IgD-negative memory B cell (primary cell): ENCODE measurements around the gene JOSD2. TPM values are rescaled to one million over a fixed set of nuclear protein-coding genes. Genes with fewer than 3 reads are reported as not detected.

Source experiments
- H3K27ac Mint-ChIP-seq, 3 donors: one replicate each; pipeline ENCODE4 v1.8.0; 2020 to 2022; ENCODE audit warnings: mild to moderate bottlenecking in 3 of 3, mixed read lengths in 3 of 3, moderate library complexity in 1 of 3
- H3K27me3 Mint-ChIP-seq: one replicate; pipeline ENCODE4 v1.8.0; 2021; ENCODE audit warnings: mixed read lengths
- H3K36me3 Mint-ChIP-seq: one replicate; pipeline ENCODE4 v1.8.0; 2020; ENCODE audit warnings: mild to moderate bottlenecking, mixed read lengths
- H3K4me1 Mint-ChIP-seq, 3 donors: one replicate each; pipeline ENCODE4 v1.8.0; 2020 to 2022; ENCODE audit warnings: mixed read lengths in 3 of 3, mild to moderate bottlenecking in 1 of 3
- H3K4me3 Mint-ChIP-seq, 4 donors: one replicate each; pipeline ENCODE4 v1.8.0; 2020 to 2022; ENCODE audit warnings: mild to moderate bottlenecking in 4 of 4, mixed read lengths in 4 of 4, moderate library complexity in 3 of 4
- H3K9me3 Mint-ChIP-seq, 3 donors: one replicate each; pipeline ENCODE4 v1.8.0; 2020 to 2021; ENCODE audit warnings: mixed read lengths in 3 of 3, mild to moderate bottlenecking in 1 of 3
- polyA plus RNA-seq: library from polyadenylated mRNA; unstranded; fragments of 300-500 nt; fragmentation: Illumina TruSeq; gene quantifications from one replicate; pipeline ENCODE4 v1.2.3, GENCODE V29; 2021

The JOSD2 gene
- polyA plus RNA-seq, 1 donor from 2014 or later: 15.0 TPM

GRCh38 chr19:50550594-50550966, 39.6 kb upstream of the JOSD2 start:
- Mint-ChIP-seq H3K27ac (no peak overlapping the region), H3K4me1 (no peaks in the 10 kb centered on the region), H3K36me3 (no peaks in the 10 kb centered on the region), H3K9me3 (peaks cover 0 to 5% (median 0%) of the 10 kb centered on the region in 3 donors), H3K27me3 (peaks cover 43% of the 10 kb centered on the region), H3K4me3 (no peak overlapping the region)

GRCh38 chr19:50549927-50550593, 39.1 kb upstream of the JOSD2 start:
- Mint-ChIP-seq H3K36me3 (no peaks in the 10 kb centered on the region), H3K4me1 (peaks cover 0 to 2% (median 1%) of the 10 kb centered on the region in 3 donors), H3K27ac (no peak overlapping the region), H3K27me3 (peaks cover 39% of the 10 kb centered on the region), H3K4me3 (no peak overlapping the region), H3K9me3 (peaks cover 0 to 3% (median 0%) of the 10 kb centered on the region in 3 donors)

GRCh38 chr19:50549059-50549926, 38.3 kb upstream of the JOSD2 start:
- H3K9me3 Mint-ChIP-seq: peaks cover 0 to 3% (median 0%) of the 10 kb centered on the region in 3 donors
- no peak overlapping the region for H3K27ac Mint-ChIP-seq
- H3K36me3 Mint-ChIP-seq: no peaks in the 10 kb centered on the region
- H3K27me3 Mint-ChIP-seq: peaks cover 34% of the 10 kb centered on the region
- H3K4me3 Mint-ChIP-seq: no peak overlapping the region
- peaks cover 0 to 2% (median 1%) of the 10 kb centered on the region in 3 donors for H3K4me1 Mint-ChIP-seq

GRCh38 chr19:50548191-50549058, 37.4 kb upstream of the JOSD2 start:
- peaks cover 28% of the 10 kb centered on the region for H3K27me3 Mint-ChIP-seq
- H3K27ac Mint-ChIP-seq: no peak overlapping the region

GRCh38 chr19:50547385-50548190, 36.6 kb upstream of the JOSD2 start:
- Mint-ChIP-seq H3K27ac (no peak overlapping the region), H3K36me3 (no peaks in the 10 kb centered on the region), H3K27me3 (peaks cover 23% of the 10 kb centered on the region)

More at GRCh38 chr19:50548191-50549058, 37.4 kb upstream of the JOSD2 start:
- Mint-ChIP-seq H3K9me3 (peaks cover 0 to 1% (median 0%) of the 10 kb centered on the region in 3 donors), H3K4me1 (peaks cover 0 to 2% (median 1%) of the 10 kb centered on the region in 3 donors), H3K36me3 (no peaks in the 10 kb centered on the region), H3K4me3 (no peak overlapping the region)

GRCh38 chr19:50546527-50547221, 35.7 kb upstream of the JOSD2 start:
- no peak overlapping the region for H3K4me3 Mint-ChIP-seq

More at GRCh38 chr19:50547385-50548190, 36.6 kb upstream of the JOSD2 start:
- no peaks in the 10 kb centered on the region for H3K9me3 Mint-ChIP-seq
- peaks cover 0 to 3% (median 2%) of the 10 kb centered on the region in 3 donors for H3K4me1 Mint-ChIP-seq
- H3K4me3 Mint-ChIP-seq: no peak overlapping the region

GRCh38 chr19:50542943-50543342, 32.0 kb upstream of the JOSD2 start:
- Mint-ChIP-seq H3K27me3 (peaks cover 9% of the 10 kb centered on the region), H3K27ac (no peak overlapping the region), H3K4me3 (no peak overlapping the region), H3K9me3 (no peaks in the 10 kb centered on the region), H3K4me1 (peaks cover 0 to 3% (median 2%) of the 10 kb centered on the region in 3 donors), H3K36me3 (no peaks in the 10 kb centered on the region)

More at GRCh38 chr19:50546527-50547221, 35.7 kb upstream of the JOSD2 start:
- Mint-ChIP-seq H3K36me3 (no peaks in the 10 kb centered on the region), H3K27ac (no peak overlapping the region), H3K27me3 (peaks cover 20% of the 10 kb centered on the region), H3K4me1 (peaks cover 0 to 3% (median 2%) of the 10 kb centered on the region in 3 donors), H3K9me3 (no peaks in the 10 kb centered on the region)

GRCh38 chr19:50537769-50538230, 26.8 kb upstream of the JOSD2 start:
- peak overlapping the region in 1 of 4 donors; percentile 77 for H3K4me3 Mint-ChIP-seq
- H3K9me3 Mint-ChIP-seq: peaks cover 7 to 13% (median 7%) of the 10 kb centered on the region in 3 donors
- no peak overlapping the region for H3K27ac Mint-ChIP-seq
- H3K4me1 Mint-ChIP-seq: peaks cover 0 to 3% (median 1%) of the 10 kb centered on the region in 3 donors
- H3K27me3 Mint-ChIP-seq: peaks cover 11% of the 10 kb centered on the region
- H3K36me3 Mint-ChIP-seq: no peaks in the 10 kb centered on the region

- Mint-ChIP-seq H3K4me1 (peaks cover 0 to 2% (median 1%) of the 10 kb centered on the region in 3 donors), H3K27ac (no peak overlapping the region), H3K27me3 (peaks cover 15% of the 10 kb centered on the region), H3K4me3 (peak overlapping the region in 1 of 4 donors; percentile 77), H3K36me3 (no peaks in the 10 kb centered on the region), H3K9me3 (peaks cover 11 to 18% (median 12%) of the 10 kb centered on the region in 3 donors)
Measured at GRCh38 chr19:50537306-50537685, 26.3 kb upstream of the JOSD2 start.

- Mint-ChIP-seq H3K27me3 (peaks cover 17% of the 10 kb centered on the region), H3K4me1 (peaks cover 0 to 2% (median 1%) of the 10 kb centered on the region in 3 donors), H3K36me3 (no peaks in the 10 kb centered on the region), H3K4me3 (no peak overlapping the region), H3K27ac (peak overlapping the region in 1 of 3 donors; percentile 54), H3K9me3 (peaks cover 13 to 20% (median 14%) of the 10 kb centered on the region in 3 donors)
Measured at GRCh38 chr19:50536662-50537305, 25.8 kb upstream of the JOSD2 start.

- Mint-ChIP-seq H3K27ac (no peak overlapping the region), H3K27me3 (peaks cover 20% of the 10 kb centered on the region), H3K36me3 (no peaks in the 10 kb centered on the region), H3K4me3 (no peak overlapping the region), H3K9me3 (peaks cover 13 to 20% (median 14%) of the 10 kb centered on the region in 3 donors), H3K4me1 (peaks cover 0 to 2% (median 1%) of the 10 kb centered on the region in 3 donors)
Measured at GRCh38 chr19:50535672-50536187, 24.7 kb upstream of the JOSD2 start.

- H3K4me3 Mint-ChIP-seq: no peak overlapping the region
- H3K9me3 Mint-ChIP-seq: peaks cover 13 to 20% (median 14%) of the 10 kb centered on the region in 3 donors
- peaks cover 0 to 2% (median 1%) of the 10 kb centered on the region in 3 donors for H3K4me1 Mint-ChIP-seq
- H3K36me3 Mint-ChIP-seq: no peaks in the 10 kb centered on the region
- no peak overlapping the region for H3K27ac Mint-ChIP-seq
- H3K27me3 Mint-ChIP-seq: peaks cover 20% of the 10 kb centered on the region
Measured at GRCh38 chr19:50534478-50534877, 23.5 kb upstream of the JOSD2 start.

GRCh38 chr19:50532952-50533351, 22.0 kb upstream of the JOSD2 start:
- Mint-ChIP-seq H3K4me1 (peaks cover 0 to 2% (median 1%) of the 10 kb centered on the region in 3 donors), H3K9me3 (peaks cover 13 to 20% (median 14%) of the 10 kb centered on the region in 3 donors), H3K36me3 (no peaks in the 10 kb centered on the region), H3K4me3 (no peak overlapping the region), H3K27ac (no peak overlapping the region), H3K27me3 (peaks cover 17% of the 10 kb centered on the region)
